NT2/D1 (cell line): ENCODE measurements around the gene KCNK4.

Source experiments
- SUZ12 ChIP-seq: IDR thresholded peaks from 2 replicates; pipeline ENCODE4 v1.6.1; 2011; ENCODE audit not compliant: insufficient read length, insufficient read depth; ENCODE audit errors: extremely low read depth
- YY1 ChIP-seq: IDR thresholded peaks from 2 replicates; pipeline ENCODE4 v1.6.1; 2011; ENCODE audit not compliant: insufficient read length, insufficient read depth
- ZNF274 ChIP-seq: IDR thresholded peaks from 2 replicates; pipeline ENCODE4 v1.6.1; 2011; ENCODE audit warnings: mild to moderate bottlenecking, low read depth, low read length

- TF ChIP-seq YY1 = no peak
- no peak for TF ChIP-seq SUZ12
- TF ChIP-seq ZNF274 = no peak
These were observed 12.9 kb downstream of the KCNK4 start for GRCh38 chr11:64304032-64304315.
